HG02970 (cell line): Measurements from ENCODE around the gene CABP7.

ENCODE experiments used
- ATAC-seq: cut with Tn5 transposase; IDR thresholded peaks from one replicate; pipeline ENCODE4 v1.9.1; 2021; ENCODE audit warnings: mild to moderate bottlenecking, moderate library complexity, moderate number of reproducible peaks; ENCODE audit not compliant: unreplicated experiment, low FRiP score

The CABP7 gene

DNA sequence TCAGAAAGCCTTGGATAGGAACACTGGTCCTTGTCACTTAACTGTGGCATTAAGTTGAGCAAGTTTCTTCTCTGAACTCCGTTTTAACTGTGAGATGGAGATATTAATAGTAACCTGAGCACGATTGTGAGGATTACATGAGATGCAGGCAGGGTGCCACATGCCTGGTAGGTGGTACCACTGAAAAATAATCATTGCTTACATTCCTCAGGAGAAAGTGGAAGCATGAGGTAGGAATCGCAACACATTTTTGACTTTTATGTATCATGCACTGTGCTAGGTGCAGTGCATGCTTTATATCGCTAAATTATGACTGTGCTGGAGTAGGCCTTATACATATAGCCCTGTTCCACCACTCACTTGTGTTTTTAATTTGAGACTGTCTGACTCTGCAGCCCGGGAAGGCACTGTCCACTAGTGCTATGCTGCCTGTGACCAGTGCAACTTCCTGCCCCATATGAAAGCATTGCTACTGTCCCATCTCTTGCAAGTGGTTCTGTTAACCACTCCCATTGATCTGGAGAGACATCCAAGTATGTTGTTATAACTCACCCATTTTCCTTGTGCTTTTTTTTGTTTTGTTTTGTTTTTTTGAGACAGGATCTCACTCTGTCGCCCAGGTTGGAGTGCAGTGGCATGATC, 48.4 kb downstream of the CABP7 start:
- ATAC-seq, result no peak

DNA sequence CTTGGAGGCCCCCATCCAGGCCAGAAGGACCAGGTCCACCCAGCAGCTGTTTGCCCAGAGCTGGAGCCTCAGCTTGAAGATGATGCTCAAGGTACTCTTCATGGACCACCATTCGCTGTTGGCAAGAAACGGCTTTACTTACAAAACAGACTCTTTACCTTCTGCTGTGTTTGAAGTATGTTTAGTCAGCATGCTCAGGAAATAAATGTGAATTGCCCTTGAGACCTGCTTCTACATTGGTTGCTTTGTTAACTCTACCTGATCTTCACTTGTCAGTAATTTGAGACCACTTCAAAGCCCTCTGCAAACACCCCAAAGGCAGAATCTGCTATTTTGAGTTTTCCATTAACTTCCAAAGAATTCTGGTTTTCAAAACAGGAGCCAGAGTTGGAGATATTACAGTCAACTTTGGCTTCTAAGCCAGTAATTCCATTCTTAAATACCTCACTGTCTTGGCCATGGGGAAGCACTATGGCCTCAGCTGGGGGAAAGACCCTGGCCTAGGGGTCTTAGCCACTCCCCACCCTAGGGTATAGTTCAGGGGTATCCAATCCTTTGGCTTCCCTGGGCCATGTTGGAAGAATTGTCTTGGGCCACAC, 50.0 kb downstream of the CABP7 start:
- ATAC-seq, result no peak

DNA sequence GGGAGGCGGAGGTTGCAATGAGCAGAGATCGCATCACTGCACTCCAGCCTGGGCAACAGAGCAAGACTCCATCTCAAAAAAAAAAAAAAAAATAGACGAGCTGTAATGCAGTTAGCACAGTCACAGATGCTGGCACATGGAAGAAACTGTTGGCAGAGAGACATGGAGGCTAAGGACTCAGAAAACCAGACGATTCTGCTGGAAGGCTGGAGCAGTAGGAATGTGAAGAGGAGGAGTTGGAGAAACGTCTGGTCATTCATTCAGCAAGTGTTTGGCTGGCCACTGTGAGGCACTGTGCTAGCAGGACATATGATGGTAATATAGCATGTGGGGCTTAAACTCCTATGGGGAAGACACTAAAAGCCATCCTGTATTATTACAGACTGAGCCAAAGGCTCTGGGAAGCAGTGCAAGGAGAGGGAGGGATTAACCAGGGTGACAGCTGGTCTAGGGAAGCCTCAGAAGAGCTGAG, 52.4 kb downstream of the CABP7 start:
- ATAC-seq, result no peak

DNA sequence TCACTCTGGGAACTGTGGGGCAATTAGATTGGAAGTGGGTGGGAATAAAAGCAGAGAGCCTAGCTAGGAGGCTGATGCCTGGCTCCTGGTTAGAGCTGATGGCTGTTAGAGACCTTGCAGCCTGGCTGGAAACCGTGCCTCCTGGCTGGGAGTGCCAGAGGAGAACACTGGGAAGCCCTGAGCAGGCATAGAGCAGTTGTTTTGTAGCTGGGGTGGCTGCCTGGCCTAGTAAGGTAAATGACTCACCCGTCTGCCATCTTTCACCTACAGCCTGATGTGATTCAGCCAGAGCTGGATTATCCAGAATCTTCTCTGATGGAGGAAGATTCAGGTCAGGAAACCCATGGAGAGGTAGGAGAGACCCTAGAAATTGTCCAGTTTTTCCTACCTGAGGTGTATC, 53.4 kb downstream of the CABP7 start:
- ATAC-seq, result no peak

DNA sequence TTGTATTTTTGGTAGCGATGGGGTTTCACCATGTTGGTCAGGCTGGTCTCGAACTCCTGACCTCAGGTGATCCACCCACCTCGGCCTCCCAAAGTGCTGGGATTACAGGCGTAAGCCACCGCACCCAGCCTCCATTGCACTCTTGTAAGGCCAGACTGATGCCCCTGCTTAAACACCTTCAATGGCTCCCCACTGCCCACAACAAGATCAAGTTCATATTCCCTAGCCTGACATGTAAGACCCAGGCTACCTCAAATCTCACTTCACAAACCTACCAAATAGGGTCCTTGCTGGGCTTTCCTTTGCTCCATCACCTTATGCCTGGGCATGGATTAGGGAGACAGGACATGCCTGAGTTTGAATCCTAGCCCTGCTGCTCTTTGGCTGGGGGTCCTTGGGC, 60.4 kb downstream of the CABP7 start:
- ATAC-seq, result no peak

DNA sequence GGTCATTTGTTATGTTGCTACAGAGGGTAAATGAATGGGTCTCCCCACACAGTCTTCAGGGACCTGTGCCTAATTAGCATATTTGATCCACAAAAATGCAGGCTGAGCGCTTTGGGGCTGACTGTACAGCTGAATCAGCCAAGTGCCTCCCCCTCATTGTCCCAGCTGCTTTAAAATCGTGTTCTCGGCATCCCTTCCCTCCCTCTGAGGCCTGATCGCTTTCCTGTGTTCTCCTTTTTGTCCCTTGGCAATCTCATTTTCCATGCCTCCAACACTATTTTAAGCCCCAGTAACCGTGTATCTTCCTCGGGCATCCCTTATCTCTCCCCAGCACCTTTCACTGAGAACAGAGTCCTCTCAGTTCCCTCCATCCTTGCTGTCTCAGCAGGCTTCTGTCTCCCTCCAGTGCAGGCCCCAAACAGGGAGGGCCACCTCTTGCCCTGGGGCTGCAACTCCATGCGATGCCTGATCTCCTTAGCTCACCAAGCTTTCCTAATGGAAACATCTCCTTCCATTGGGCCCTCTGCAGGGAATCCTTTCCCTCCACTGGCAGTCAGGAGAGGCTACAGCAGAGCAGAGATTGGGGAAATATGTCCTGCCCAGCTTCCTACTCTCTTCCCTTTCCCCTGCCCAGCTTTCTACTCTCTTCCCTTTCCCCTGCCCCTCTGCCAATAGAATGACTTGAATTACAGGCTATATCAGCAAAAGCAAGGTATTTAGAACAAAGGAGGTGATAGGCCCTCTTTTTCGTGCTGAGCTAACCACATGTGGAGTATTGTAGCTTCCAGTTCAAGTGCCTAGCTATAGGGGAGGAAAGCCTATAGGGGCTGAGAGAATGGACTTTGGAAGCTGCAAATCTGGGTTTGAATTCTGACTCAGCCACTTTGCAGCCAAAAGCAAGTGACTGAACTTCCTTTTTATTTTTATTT, 61.2 kb downstream of the CABP7 start:
- no peak for ATAC-seq
